Measurements from ENCODE around the gene MMP1.

DNA sequence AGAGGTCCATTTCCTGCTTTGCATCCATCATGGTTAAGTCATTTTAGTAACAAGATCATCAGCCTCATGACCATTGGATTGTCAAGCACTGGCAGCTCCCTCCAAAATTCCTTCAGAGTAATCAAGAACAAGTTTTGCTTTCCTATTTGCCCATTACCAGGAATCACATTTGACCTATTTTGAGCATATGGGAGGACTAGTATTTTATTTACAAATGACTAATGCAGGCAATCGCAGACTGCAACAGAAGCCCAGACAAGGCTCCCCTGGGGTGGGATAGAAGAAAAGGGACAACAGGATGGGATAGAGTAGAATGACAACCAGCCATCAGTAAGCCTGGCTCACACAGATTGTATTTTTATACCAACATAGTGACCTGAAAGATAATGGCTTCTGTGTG lies 26.6 kb downstream of the MMP1 start:
- TF ChIP-seq, protein P1, sequence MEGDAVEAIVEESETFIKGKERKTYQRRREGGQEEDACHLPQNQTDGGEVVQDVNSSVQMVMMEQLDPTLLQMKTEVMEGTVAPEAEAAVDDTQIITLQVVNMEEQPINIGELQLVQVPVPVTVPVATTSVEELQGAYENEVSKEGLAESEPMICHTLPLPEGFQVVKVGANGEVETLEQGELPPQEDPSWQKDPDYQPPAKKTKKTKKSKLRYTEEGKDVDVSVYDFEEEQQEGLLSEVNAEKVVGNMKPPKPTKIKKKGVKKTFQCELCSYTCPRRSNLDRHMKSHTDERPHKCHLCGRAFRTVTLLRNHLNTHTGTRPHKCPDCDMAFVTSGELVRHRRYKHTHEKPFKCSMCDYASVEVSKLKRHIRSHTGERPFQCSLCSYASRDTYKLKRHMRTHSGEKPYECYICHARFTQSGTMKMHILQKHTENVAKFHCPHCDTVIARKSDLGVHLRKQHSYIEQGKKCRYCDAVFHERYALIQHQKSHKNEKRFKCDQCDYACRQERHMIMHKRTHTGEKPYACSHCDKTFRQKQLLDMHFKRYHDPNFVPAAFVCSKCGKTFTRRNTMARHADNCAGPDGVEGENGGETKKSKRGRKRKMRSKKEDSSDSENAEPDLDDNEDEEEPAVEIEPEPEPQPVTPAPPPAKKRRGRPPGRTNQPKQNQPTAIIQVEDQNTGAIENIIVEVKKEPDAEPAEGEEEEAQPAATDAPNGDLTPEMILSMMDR (IDR thresholded peaks at IDR 0.05; ENCODE audit: low read depth, low read length, missing input control), result no peak
- TF ChIP-seq EGR1 (IDR thresholded peaks at IDR 0.05; ENCODE audit: low read depth in 2 of 2) (no peak), GABPA (IDR thresholded peaks at IDR 0.05 in 1 of 2, conservative IDR thresholded peaks at IDR 0.05 in 1 of 2) (no peak), TAF1 (conservative IDR thresholded peaks at IDR 0.05) (no peak), RAD21 (IDR thresholded peaks at IDR 0.05) (no peak)
- TF ChIP-seq, protein P2, sequence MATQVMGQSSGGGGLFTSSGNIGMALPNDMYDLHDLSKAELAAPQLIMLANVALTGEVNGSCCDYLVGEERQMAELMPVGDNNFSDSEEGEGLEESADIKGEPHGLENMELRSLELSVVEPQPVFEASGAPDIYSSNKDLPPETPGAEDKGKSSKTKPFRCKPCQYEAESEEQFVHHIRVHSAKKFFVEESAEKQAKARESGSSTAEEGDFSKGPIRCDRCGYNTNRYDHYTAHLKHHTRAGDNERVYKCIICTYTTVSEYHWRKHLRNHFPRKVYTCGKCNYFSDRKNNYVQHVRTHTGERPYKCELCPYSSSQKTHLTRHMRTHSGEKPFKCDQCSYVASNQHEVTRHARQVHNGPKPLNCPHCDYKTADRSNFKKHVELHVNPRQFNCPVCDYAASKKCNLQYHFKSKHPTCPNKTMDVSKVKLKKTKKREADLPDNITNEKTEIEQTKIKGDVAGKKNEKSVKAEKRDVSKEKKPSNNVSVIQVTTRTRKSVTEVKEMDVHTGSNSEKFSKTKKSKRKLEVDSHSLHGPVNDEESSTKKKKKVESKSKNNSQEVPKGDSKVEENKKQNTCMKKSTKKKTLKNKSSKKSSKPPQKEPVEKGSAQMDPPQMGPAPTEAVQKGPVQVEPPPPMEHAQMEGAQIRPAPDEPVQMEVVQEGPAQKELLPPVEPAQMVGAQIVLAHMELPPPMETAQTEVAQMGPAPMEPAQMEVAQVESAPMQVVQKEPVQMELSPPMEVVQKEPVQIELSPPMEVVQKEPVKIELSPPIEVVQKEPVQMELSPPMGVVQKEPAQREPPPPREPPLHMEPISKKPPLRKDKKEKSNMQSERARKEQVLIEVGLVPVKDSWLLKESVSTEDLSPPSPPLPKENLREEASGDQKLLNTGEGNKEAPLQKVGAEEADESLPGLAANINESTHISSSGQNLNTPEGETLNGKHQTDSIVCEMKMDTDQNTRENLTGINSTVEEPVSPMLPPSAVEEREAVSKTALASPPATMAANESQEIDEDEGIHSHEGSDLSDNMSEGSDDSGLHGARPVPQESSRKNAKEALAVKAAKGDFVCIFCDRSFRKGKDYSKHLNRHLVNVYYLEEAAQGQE (IDR thresholded peaks at IDR 0.05), result no peak
- TF ChIP-seq, protein P3, sequence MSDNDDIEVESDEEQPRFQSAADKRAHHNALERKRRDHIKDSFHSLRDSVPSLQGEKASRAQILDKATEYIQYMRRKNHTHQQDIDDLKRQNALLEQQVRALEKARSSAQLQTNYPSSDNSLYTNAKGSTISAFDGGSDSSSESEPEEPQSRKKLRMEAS (IDR thresholded peaks at IDR 0.05), result no peak
- TF ChIP-seq, protein P4, sequence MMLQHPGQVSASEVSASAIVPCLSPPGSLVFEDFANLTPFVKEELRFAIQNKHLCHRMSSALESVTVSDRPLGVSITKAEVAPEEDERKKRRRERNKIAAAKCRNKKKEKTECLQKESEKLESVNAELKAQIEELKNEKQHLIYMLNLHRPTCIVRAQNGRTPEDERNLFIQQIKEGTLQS (IDR thresholded peaks at IDR 0.05), result no peak
